Measurements from ENCODE around the gene MYD88.

The MYD88 gene

DNA sequence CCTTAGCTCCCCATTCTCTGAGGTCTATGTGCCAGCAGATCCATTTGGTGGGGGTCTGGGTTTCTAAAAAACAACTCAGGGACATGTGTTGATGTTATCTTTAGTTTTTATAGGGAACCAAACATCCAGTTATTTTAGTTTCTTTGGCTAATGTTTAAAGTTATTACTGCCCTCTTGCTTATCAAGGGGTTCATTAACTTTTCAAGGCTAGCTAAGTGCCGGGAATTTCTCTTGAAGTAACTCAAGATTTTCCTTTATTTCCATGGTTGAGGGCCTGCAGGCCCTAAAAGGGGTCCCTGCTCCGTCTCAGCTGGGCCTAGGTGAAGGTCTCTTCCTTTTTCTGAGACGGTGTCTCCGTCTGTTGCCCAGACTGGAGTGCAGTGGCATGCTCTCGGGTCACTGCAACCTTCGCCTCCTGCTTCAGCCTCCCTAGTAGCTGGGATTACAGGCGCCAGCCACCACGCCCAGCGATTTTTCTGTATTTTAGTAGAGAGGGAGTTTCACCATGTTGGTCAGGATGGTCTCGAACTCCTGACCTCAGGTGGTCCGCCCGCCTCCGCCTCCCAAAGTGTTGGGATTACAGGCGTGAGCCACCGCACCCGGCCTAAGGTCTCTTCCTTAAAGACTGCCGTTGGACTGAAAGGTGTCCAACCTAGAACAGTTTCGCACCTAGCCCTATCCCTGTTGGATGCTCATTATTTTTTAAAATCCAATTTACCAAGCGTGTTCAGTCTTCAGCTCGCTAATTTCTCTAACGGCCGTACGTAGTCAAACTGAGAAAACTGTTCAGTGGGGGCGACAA is 25.6 kb downstream of the MYD88 start:
- DNase-seq (ENCODE audit: low read depth in 3 of 3, low spot score in 1 of 3), result no peak

- DNase-seq (ENCODE audit: low read depth in 3 of 3, low spot score in 1 of 3), result no peak
Observed at GRCh38 chr3:38164643-38164951, 26.1 kb downstream of the MYD88 start.

DNA sequence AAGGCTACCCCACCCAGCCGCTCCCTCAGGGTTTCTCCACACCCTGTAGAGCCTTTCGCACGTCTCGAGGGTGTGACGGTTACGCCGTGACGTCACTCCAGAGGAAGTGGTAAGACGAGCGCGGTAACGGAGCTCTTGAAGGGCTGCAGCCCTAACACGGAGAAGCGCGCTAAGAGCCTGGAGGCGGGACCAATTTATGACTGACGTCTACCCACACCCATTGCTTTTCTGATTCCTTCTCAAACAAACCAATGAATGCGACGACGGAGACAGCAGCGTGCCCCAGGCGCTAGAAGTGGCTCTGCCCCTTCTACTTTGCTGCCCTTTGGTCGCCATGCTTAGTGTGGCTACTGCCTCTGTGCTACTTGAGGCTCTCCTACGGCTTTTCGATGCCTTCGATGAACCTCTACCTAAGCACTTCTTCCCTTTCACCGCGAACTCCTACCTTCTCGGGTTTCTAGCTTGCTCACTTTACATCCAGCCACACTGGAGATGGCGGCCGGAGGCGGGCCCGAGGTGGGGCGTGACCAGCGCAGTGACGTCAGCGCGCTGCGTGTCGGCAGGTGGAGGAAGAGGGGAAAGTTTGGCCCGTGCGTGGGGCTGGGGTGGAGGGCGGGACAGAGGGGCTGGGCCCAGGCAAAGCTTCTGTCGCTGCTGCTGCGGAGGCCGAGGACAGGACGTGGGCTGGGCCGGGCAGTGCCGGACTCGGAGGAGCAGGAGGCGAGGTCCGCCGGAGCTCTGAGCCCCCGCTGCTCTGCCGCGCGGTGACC is 26.7 kb downstream of the MYD88 start, which contains the start of gene OXSR1:
Gene OXSR1, plus strand, starts transcription at position 586 of the 770 bp plus-strand sequence. CDS start 340 bp downstream, outside the sequence.
- DNase-seq (ENCODE audit: low read depth in 3 of 3, low spot score in 1 of 3), result peak; percentile 89 to 91 (median 89)

DNA sequence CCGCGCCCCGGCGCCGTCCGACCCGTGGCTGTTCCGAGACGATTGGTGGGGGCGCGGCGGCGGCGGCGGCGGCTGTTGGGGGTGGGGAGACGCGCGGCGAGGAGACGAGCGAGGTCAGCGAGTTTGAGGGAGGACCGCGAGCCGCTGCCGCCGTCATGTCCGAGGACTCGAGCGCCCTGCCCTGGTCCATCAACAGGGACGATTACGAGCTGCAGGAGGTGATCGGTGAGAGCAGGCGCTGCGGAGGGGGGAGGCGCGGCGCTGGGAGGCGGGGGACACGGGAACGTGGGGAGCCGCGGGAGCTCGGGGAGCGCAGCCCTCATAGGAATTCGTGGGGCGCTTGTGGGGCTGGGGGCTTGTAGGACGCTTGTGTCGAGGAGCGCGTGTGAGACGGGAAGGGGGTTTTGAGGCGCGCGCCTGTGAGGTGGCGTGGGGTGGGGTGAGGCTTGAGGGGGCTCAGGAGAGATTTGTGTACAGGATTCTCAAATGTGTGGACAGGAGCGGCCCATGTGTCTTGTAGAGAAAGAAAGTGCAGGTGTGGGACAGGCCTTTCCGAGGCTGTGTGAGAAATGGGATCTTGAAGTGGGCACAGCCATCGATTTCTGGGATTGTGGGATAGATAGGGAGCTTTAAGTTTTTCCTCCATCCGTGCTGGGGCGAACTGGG is 27.4 kb downstream of the MYD88 start:
- DNase-seq (ENCODE audit: low read depth in 3 of 3, low spot score in 1 of 3), result peak in 2 of 3 donors; percentile 10 to 15

GRCh38 chr3:38167591-38167990 is 29.1 kb downstream of the MYD88 start:
- no peak for DNase-seq (ENCODE audit: low read depth in 3 of 3, low spot score in 1 of 3)

GRCh38 chr3:38168151-38169026 is 29.9 kb downstream of the MYD88 start:
- no peak for DNase-seq (ENCODE audit: low read depth in 3 of 3, low spot score in 1 of 3)

GRCh38 chr3:38169027-38169317 is 30.5 kb downstream of the MYD88 start:
- no peak for DNase-seq (ENCODE audit: low read depth in 3 of 3, low spot score in 1 of 3)

DNA sequence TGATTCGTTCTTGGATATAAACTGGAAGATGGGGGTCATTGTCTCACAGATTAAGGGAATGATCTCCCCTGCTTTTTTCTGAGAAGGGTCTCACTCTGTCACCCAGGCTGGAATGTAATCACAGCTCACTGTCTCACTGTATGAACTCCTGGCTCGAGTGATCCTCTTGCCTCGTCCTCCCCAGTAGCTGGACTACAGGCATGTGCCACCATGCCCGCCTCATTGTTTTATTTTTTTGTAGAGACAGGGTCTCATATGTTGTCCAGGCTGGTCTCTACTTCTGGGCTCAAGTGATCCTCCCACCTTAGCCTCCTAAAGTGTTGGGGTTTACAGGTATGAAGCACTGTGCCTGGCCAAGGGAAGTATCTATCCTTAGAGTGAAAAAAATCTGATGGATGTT is 32.3 kb downstream of the MYD88 start:
- no peak for DNase-seq (ENCODE audit: low read depth in 3 of 3, low spot score in 1 of 3)

DNA sequence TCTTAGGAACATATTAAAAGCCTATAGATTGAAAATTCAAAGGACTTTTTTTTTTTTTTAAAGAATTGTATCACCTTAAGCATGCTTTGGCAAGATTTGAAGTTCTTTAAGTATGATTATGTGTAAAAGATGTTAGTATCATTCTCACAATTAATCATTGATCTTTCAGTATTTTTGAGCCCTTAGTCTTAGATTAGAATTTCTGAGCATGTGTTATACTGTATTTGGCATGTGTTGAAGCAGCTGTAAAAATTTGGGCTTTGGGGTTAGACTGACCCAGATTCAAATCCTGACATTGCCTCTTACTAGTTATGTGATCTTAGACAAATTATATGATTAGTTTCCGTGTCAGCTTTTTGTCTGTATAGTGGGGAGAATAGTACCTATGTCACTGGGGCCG is 33.2 kb downstream of the MYD88 start:
- no peak for DNase-seq (ENCODE audit: low read depth in 3 of 3, low spot score in 1 of 3)

GRCh38 chr3:38173834-38174418 is 35.5 kb downstream of the MYD88 start:
- DNase-seq (ENCODE audit: low read depth in 3 of 3, low spot score in 1 of 3), result no peak

DNA sequence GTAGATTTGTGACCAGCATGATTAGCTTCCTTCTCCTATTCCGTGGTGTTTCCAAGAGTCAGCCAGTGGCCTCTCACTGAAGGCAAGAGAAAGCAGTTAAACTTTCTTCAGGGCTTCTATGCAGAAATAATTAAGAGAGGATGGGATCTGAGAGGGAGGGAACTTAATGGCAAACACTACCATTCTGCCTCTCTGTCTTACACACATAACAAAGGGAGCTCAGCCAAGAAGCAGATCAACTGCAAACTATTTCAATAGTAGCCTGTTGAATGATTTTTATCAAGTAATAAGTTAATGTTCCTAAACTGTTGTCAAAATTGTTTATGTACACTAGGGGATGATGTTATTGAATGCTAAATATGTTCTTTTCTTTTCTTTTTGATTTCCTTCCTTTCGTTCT is 38.7 kb downstream of the MYD88 start:
- no peak for DNase-seq (ENCODE audit: low read depth in 3 of 3, low spot score in 1 of 3)

DNA sequence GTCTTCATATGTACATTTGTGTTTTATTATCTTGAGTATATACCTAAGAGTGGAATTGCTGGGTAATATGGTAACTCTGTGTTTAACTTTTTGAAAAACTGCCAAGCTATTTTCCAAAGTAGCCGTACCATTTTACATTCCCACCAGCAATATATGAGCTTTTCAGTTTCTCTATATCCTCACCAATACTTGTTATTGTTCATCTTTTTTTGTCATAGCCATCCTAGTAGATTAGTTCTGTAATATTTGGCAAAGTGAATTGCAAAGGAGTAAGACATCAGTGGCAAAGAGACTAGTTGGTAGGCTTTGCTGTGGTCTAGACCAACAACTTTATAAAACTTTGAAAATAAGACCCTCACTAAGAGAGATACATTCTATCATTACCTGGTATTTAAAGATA is 48.3 kb downstream of the MYD88 start:
- no peak for DNase-seq (ENCODE audit: low read depth in 3 of 3, low spot score in 1 of 3)

- DNase-seq (ENCODE audit: low read depth in 3 of 3, low spot score in 1 of 3), result no peak
Observed at GRCh38 chr3:38190481-38190881, 52.0 kb downstream of the MYD88 start.
